HepG2 (cell line): Measurements from ENCODE around the gene PPP2R1B. TPM values are rescaled to one million over a fixed set of nuclear protein-coding genes. Genes with fewer than 3 reads are reported as not detected.

Source experiments
- ATAC-seq: fragments of 200-7000 bp; cut with Tn5 transposase; 3 replicates; pipeline ENCODE4 v1.9.1; 2020; ENCODE audit warnings: mild to moderate bottlenecking, moderate library complexity
- BruUV-seq: library from RNA; stranded (reverse); fragments of 400-500 nt; replicated peaks from 2 replicates; lab custom pipeline; 2021; lab: Mats Ljungman, UMichigan
- CTCF ChIA-PET: fragments of 300-600 bp; formaldehyde crosslinking; extraction: SDS; loops from one replicate; lab custom pipeline; 2021; ENCODE audit warnings: low total read pairs, inconsistent platforms, low intra/inter-chr PET ratio; lab: Yijun Ruan, JAX
- POLR2A ChIA-PET: fragments of 350-600 bp; sonication (Branson Sonifier 250); formaldehyde crosslinking; loops from one replicate; lab custom pipeline; 2020; ENCODE audit warnings: antibody characterized with exemption, inconsistent platforms; lab: Yijun Ruan, JAX
- DNase-seq: peaks from one replicate; pipeline ENCODE4 v3.0.0-alpha.2; 2015; ENCODE audit warnings: low spot score
- FAIRE-seq: peaks from 3 replicates; lab custom pipeline; 2011; peaks lifted over from hg19 to GRCh38; lab: Jason Lieb, UNC
- H2AFZ ChIP-seq: one replicate; pipeline ENCODE4 v1.6.1; 2011; ENCODE audit warnings: low read length, inconsistent platforms
- H3K27ac ChIP-seq: fragments of 300-600 bp; 3 replicates; pipeline ENCODE4 v1.8.0; 2011; ENCODE audit warnings: mixed run types, mild to moderate bottlenecking, mixed read lengths, low read length, inconsistent platforms; ENCODE audit not compliant: insufficient read depth; ENCODE audit errors: extremely low read length
- H3K27me3 ChIP-seq, 2 experiments: fragments of 200-600 bp in 1 of 2; 2 replicates in 1 of 2; 3 replicates in 1 of 2; pipeline versions ENCODE4 v1.6.0 to v1.8.0; 2011; ENCODE audit warnings: low read length in 2 of 2, mild to moderate bottlenecking in 2 of 2, moderate library complexity in 2 of 2, inconsistent platforms in 1 of 2; ENCODE audit not compliant: insufficient read depth in 2 of 2, control insufficient read depth in 1 of 2
- H3K36me3 ChIP-seq, 2 experiments: fragments of 200-600 bp in 1 of 2; replicated peaks in 1 of 2; 2 replicates in 1 of 2; 3 replicates in 1 of 2; pipeline versions ENCODE4 v1.5.1 to v1.8.0; 2011; ENCODE audit warnings: low read length in 2 of 2, inconsistent platforms in 1 of 2; ENCODE audit not compliant: insufficient read depth in 2 of 2, control insufficient read depth in 1 of 2
- H3K4me1 ChIP-seq: 2 replicates; pipeline ENCODE4 v1.5.1; 2012; ENCODE audit warnings: low read length, inconsistent platforms; ENCODE audit not compliant: insufficient read depth
- H3K4me2 ChIP-seq: 2 replicates; pipeline ENCODE4 v1.6.0; 2011; ENCODE audit warnings: low read depth, low read length, inconsistent platforms
- H3K4me3 ChIP-seq, 3 experiments: fragments of 200-600 bp in 1 of 3; sonication (generic), shearing (Covaris generic) in 1 of 3; replicated peaks in 1 of 3; 2 replicates each; pipeline ENCODE4 v1.5.1; 2011 to 2016; ENCODE audit warnings: low read length in 3 of 3, inconsistent platforms in 2 of 3, low read depth in 2 of 3, mild to moderate bottlenecking in 2 of 3, control low read depth in 1 of 3, mixed read lengths in 1 of 3; ENCODE audit not compliant: insufficient read depth in 1 of 3
- H3K79me2 ChIP-seq: one replicate; pipeline ENCODE4 v1.6.1; 2011; ENCODE audit warnings: low read length, inconsistent platforms; ENCODE audit not compliant: insufficient read depth
- H3K9ac ChIP-seq: 2 replicates; pipeline ENCODE4 v1.6.0; 2011; ENCODE audit warnings: mild to moderate bottlenecking, low read depth, low read length, inconsistent platforms; ENCODE audit not compliant: insufficient read depth
- H3K9me3 ChIP-seq: 2 replicates; pipeline ENCODE4 v1.5.1; 2012; ENCODE audit warnings: mild to moderate bottlenecking, low read length
- H4K20me1 ChIP-seq: 2 replicates; pipeline ENCODE4 v1.6.0; 2011; ENCODE audit warnings: inconsistent platforms, mild to moderate bottlenecking, low read length, moderate library complexity; ENCODE audit not compliant: insufficient read depth
- AGO2 ChIP-seq: fragments of 200-400 bp; formaldehyde crosslinking; optimal IDR thresholded peaks from 2 replicates; pipeline ENCODE3; 2017; ENCODE audit warnings: mild to moderate bottlenecking, low read depth, low read length, moderate library complexity
- DPF2 ChIP-seq: sonication (generic); formaldehyde crosslinking; IDR thresholded peaks from 2 replicates; pipeline ENCODE4 v1.4.0; 2020; ENCODE audit warnings: mild to moderate bottlenecking, low read depth, missing genetic modification reagents, borderline replicate concordance
- GATAD1 ChIP-seq: IDR thresholded peaks from 2 replicates; pipeline ENCODE4 v1.6.1; 2016; ENCODE audit warnings: missing genetic modification reagents, missing compliant biosample characterization
- GZF1 ChIP-seq: sonication (generic); formaldehyde crosslinking; IDR thresholded peaks from 2 replicates; pipeline ENCODE4 v1.5.1; 2020; ENCODE audit warnings: mild to moderate bottlenecking, missing genetic modification reagents
- HMGXB4 ChIP-seq, 2 experiments: sonication (generic) in 1 of 2; formaldehyde crosslinking in 1 of 2; IDR thresholded peaks; 2 replicates each; pipeline versions ENCODE4 v1.4.0 to v1.6.1; 2018 to 2020; ENCODE audit warnings: missing genetic modification reagents in 2 of 2, borderline replicate concordance in 1 of 2, low read depth in 1 of 2, mild to moderate bottlenecking in 1 of 2, missing biosample characterization in 1 of 2
- IKZF4 ChIP-seq: sonication (generic); formaldehyde crosslinking; IDR thresholded peaks from 2 replicates; pipeline ENCODE4 v1.5.1; 2020; ENCODE audit warnings: borderline replicate concordance, mild to moderate bottlenecking, low read depth, missing genetic modification reagents; ENCODE audit errors: not compliant biosample characterization
- LBX2 ChIP-seq: sonication (generic); formaldehyde crosslinking; IDR thresholded peaks from 2 replicates; pipeline ENCODE4 v1.5.0; 2020; ENCODE audit warnings: missing genetic modification reagents, mild to moderate bottlenecking, borderline replicate concordance
- MED8 ChIP-seq: sonication (generic); formaldehyde crosslinking; IDR thresholded peaks from 2 replicates; pipeline ENCODE4 v1.8.1; 2023; ENCODE audit warnings: mild to moderate bottlenecking, missing genetic modification reagents; ENCODE audit not compliant: insufficient replicate concordance
- NCOR1 ChIP-seq: fragments of 200-600 bp; sonication (generic); IDR thresholded peaks from 2 replicates; pipeline ENCODE4 v1.7.0; 2017; ENCODE audit warnings: antibody characterized with exemption, low read length, borderline replicate concordance
- SOX5 ChIP-seq: IDR thresholded peaks from 2 replicates; pipeline ENCODE4 v1.6.1; 2016; ENCODE audit warnings: borderline replicate concordance
- ZNF432 ChIP-seq: sonication (generic); formaldehyde crosslinking; IDR thresholded peaks from 2 replicates; pipeline ENCODE4 v1.5.0; 2020; ENCODE audit warnings: missing genetic modification reagents, mild to moderate bottlenecking, borderline replicate concordance
- ZNF549 ChIP-seq: sonication (generic); formaldehyde crosslinking; IDR thresholded peaks from 2 replicates; pipeline ENCODE4 v1.5.0; 2020; ENCODE audit warnings: missing genetic modification reagents
- ZNF569 ChIP-seq: sonication (generic); formaldehyde crosslinking; IDR thresholded peaks from 2 replicates; pipeline ENCODE4 v1.5.0; 2020; ENCODE audit warnings: mild to moderate bottlenecking, missing genetic modification reagents, moderate library complexity, borderline replicate concordance
- ZNF781 ChIP-seq: sonication (generic); formaldehyde crosslinking; IDR thresholded peaks from 2 replicates; pipeline ENCODE4 v1.5.1; 2020; ENCODE audit warnings: borderline replicate concordance, mild to moderate bottlenecking, missing genetic modification reagents; ENCODE audit errors: not compliant biosample characterization
- ZNF850 ChIP-seq: sonication (generic); formaldehyde crosslinking; conservative IDR thresholded peaks from 2 replicates; pipeline ENCODE4 v1.9.0; 2021; ENCODE audit warnings: mild to moderate bottlenecking, missing genetic modification reagents
- WGBS: methylation state at CpG from one replicate; pipeline ENCODE4 v1.1.6; 2017; ENCODE audit warnings: low lambda C conversion rate; 5-methylcytosine and 5-hydroxymethylcytosine counted together
- in situ Hi-C: cut with HindIII; loops from 2 replicates; pipeline ENCODE4 v1.10.0; 2017; ENCODE audit warnings: low pct_unique_long_range_greater_than_20kb; ENCODE audit not compliant: extremely low pct_ligation_motif_present
- intact Hi-C: fragments of 100-400 bp; cut with micrococcal nuclease; formaldehyde crosslinking; loops from one replicate; pipeline ENCODE4 v1.10.0; 2022; ENCODE audit not compliant: unreplicated experiment
- polyA plus RNA-seq, 8 experiments: library from polyadenylated mRNA; depleted of rRNA in 3 of 8; stranded (reverse) in 7 of 8; unstranded in 1 of 8; fragments of >200 nt; fragmentation: Illumina TruSeq in 4 of 8; extraction: Trizol in 4 of 8; gene quantifications; 2 replicates each; pipeline versions ENCODE4 v1.2.1 to v1.2.3, GENCODE V29; 2011 to 2016; ENCODE audit warnings: low read depth in 4 of 8, missing spikeins in 1 of 8, mixed read lengths in 1 of 8; ENCODE audit not compliant: insufficient read depth in 1 of 8
- total RNA-seq, 5 experiments: library from RNA; depleted of rRNA; stranded (reverse); fragments of >200 nt; fragmentation: Illumina TruSeq; extraction: Trizol; gene quantifications; 2 replicates each; pipeline ENCODE4 v1.2.3, GENCODE V29; 2016; ENCODE audit warnings: low read depth in 1 of 5

PPP2R1B gene
- total and polyA plus RNA-seq, 2 of the 13 experiments (the other 11 are each of a cell fraction or from before 2014, with no cell fraction given), result 22.1 to 56.8 TPM

- in situ Hi-C loops, result no loop called here
- no peak for ATAC-seq
- no peaks in the 10 kb centered on the region for H3K27me3 ChIP-seq
- H2AFZ ChIP-seq, result no peak overlapping the region
- FAIRE-seq, result no peak
- TF ChIP-seq AGO2 (peak; percentile 58), GZF1 (CRISPR knock-in tag) (no peak)
- TF ChIP-seq, all 625 proteins: peak for 1
- no peaks in the 10 kb centered on the region for H4K20me1 ChIP-seq
- POLR2A ChIA-PET, result interaction anchor here (1.5 kb wide), 1 partner anchor 31 kb away, joined by 5 read pairs; the partner anchor contains the start of gene PPP2R1B
- no peaks in the 10 kb centered on the region for H3K79me2 ChIP-seq
- DNase-seq, result no peak
- no TSS peak for BruUV-seq
- CTCF ChIA-PET, result no interaction called here
- H3K4me3 ChIP-seq, result no peak overlapping the region
- H3K4me2 ChIP-seq, result no peak overlapping the region
- intact Hi-C loops, result no loop called here
- H3K4me1 ChIP-seq, result peaks cover 21% of the 10 kb centered on the region
- 92% methylated on average over 11 of the region's 19 CpGs for WGBS
- H3K9ac ChIP-seq, result no peak overlapping the region
- H3K9me3 ChIP-seq, result no peaks in the 10 kb centered on the region
- peaks cover 1 to 10% of the 10 kb centered on the region in 2 experiments; a peak in 1 of 5 replicates for H3K36me3 ChIP-seq
- no peak overlapping the region for H3K27ac ChIP-seq
Measured at GRCh38 chr11:111735262-111736116, 30.7 kb downstream of the PPP2R1B start.

GRCh38 chr11:111734954-111735261, 31.3 kb downstream of the PPP2R1B start:
- Histone ChIP-seq H4K20me1 (no peaks in the 10 kb centered on the region), H3K4me2 (no peak overlapping the region), H3K27ac (no peak overlapping the region), H2AFZ (no peak overlapping the region), H3K36me3 (0 out of 5 replicates have a peak, but pooled peaks cover 1 to 5% of the 10 kb centered on the region in 2 experiments), H3K79me2 (no peaks in the 10 kb centered on the region), H3K27me3 (no peaks in the 10 kb centered on the region), H3K9ac (no peak overlapping the region), H3K4me3 (no peak overlapping the region), H3K4me1 (peaks cover 21% of the 10 kb centered on the region), H3K9me3 (no peaks in the 10 kb centered on the region)
- ChIA-PET POLR2A (interaction anchor here (1.5 kb wide), 1 partner anchor 32 kb away, joined by 5 read pairs; the partner anchor contains the start of gene PPP2R1B), CTCF (no interaction called here)
- WGBS, result 97% methylated on average over 6 of the region's 6 CpGs
- FAIRE-seq, result no peak
- intact Hi-C loops, result no loop called here
- BruUV-seq, result no TSS peak
- DNase-seq, result no peak
- ATAC-seq, result no peak
- in situ Hi-C loops, result no loop called here
- TF ChIP-seq ZNF850 (no peak), ZNF432 (CRISPR knock-in tag) (no peak), MED8 (no peak), HMGXB4 (CRISPR knock-in tag; IDR thresholded peaks at IDR 0.05; ENCODE audit: borderline replicate concordance in 1 of 2, low read depth in 1 of 2) (no peak), ZNF549 (no peak), ZNF569 (no peak), SOX5 (CRISPR knock-in tag) (no peak), IKZF4 (no peak), ZNF781 (CRISPR knock-in tag) (no peak), NCOR1 (no peak), LBX2 (no peak), DPF2 (CRISPR knock-in tag) (no peak), GATAD1 (CRISPR knock-in tag) (no peak)
